ENCODE measurements around the gene C1S.
"Not testable (repeated sequence)": the region's sequence is repeated elsewhere in the genome, so short reads cannot be mapped to it uniquely, and the experiment has no call there.

The C1S gene

DNA sequence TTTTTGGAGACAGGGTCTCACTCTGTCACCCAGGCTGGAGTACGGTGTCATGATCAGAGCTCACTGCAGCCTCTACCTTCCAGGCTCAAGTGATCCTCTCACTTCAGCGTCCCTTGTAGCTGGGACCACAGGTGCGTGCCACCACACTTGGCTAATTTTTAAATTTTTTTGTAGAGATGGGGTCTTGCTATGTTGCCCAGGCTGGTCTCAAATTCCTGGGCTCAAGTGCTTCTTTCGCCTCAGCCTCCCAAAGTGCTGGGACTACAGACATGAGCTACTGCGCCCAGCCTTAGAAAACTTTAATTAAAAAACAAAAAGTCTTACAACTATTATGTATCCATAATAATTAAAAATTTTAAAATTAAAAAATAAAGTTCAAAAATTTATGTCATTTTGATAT is 46.7 kb downstream of the C1S start:
- DNase-seq = not testable (repeated sequence)

DNA sequence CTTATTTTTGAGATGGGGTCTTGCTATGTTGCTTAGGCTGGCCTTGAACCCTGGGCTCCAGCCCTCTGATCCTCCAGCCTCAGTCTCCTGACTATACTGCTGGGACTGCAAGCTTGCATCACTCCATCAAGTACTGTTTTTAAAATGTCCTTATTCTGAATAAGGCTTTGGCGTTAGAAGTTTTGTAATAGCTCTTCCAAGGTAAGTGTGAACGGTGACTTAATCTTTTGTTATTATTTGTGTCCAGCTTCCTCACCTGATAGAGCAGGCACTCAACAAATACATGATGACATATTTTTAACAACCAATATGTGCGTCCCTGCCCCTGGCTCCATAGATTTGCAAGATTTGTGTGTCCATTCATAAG is 47.1 kb downstream of the C1S start:
- no peak for DNase-seq

DNA sequence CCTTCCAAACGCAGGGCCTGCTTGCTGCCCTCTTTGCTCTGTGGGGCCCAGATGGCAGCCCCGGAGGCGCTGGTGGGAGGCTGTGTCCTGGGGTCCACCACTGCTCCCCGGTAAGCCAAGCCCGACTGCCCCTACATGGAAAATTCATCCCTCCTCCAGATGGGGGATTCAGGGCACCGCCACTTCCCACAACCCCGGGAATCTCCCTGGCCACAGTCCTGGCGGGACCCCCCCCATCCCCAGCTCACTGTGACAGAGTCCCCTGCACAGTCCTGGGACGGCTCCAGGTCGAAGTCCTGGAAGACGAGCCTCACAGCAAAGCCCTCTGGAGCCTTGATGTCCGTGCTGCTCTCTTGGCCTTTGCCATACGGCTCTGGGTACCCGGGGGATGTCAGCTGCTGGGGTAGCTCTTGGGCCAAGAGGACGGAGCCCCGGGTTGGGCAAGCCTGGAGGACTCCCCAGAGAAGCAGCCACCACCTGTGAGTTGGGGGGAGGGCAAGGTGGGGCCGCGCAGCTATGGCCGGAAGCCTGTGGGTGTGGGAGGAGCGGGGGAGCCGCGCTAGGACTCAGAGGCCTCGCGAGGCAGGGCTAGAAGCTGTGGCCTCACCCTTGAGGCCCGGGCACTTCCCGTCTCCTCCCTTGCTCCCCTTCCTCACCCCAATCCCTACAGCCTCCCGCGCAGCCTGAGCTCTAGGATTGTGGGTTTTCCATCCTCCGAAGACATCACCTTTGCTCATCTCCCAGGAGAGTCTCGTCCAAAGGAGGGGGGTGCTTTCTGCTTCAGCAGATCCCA is 47.7 kb downstream of the C1S start:
- DNase-seq = peak; percentile 69

DNA sequence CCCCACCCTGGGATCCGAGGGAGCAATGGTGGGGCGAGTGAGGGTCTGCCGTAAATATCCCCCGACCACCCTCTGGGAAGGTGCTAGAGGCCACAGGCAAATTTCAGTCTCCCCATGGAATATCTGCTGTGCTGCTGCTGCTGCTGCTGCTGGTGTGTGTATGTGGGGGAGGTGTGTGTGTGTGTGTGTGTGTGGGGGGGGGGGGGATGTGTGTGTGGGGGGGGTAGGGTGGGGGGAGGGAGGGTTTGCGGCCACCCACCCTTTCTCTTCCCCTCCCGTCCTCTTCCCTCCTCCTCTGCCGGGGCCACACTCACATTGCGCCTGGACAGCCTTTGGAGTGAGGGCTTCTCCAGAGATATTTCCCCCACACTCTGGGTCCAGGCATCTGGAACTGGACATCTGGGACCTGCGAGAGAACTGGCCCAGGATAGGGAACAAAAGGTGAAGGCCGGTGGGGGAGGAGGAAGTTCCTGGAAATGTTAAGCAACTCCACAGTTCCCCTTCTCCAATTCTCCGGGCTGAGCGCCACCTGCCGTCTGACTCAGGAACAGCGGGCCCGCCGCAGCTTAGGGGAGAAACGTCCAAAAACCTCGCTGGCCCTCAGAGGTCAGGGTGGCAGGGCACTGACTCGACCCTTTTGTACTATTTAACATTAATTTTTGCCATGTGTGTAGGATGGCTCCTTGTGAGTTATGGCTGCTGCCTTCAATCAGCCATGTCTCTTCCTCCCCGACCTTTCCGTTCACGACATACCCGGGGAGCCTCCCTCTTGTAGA is 48.5 kb downstream of the C1S start, which contains the start of gene C1RL:
TSS of gene C1RL (minus strand) at position 419 of the 776 bp plus-strand sequence. CDS start at position 385, 34 bp downstream.
- DNase-seq = peak; percentile 76

DNA sequence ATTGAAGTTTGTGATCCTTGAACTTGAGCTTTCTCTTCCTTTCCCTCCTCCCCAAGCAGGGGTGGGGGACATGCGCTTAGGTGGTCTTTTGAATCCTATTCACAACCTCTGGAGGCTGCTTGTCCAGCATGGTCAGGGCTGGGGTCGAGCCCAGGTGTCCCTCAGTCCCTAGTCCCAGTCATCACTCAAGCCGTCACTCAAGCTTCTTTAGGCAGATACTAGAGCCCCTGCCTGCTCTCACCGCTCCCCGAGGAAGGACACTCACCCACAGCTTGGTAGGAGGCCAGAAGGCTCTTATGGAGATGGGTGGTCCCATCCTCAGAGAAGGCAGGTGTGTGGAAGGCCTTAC is 49.0 kb downstream of the C1S start:
- DNase-seq = no peak

DNA sequence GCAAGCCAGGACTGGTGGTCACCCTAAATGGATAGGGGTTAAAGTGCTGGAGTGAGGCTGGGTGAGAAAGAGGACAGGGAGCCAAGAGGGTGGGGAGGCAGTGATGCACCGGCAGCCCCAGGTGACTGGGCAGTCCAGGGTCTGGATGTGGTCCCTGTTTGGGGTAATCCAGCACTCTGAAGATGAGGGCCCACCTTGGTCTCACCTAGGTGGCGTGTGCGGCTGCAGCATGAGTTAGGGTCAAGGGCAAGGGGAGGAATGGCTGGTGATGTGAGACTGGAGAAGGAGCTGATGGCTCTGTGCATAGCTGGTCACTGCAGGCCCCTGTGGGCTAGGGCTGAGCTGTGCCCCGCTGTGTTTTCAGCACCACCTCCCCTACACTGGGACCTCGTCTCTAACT is 50.1 kb downstream of the C1S start:
- no peak for DNase-seq

DNA sequence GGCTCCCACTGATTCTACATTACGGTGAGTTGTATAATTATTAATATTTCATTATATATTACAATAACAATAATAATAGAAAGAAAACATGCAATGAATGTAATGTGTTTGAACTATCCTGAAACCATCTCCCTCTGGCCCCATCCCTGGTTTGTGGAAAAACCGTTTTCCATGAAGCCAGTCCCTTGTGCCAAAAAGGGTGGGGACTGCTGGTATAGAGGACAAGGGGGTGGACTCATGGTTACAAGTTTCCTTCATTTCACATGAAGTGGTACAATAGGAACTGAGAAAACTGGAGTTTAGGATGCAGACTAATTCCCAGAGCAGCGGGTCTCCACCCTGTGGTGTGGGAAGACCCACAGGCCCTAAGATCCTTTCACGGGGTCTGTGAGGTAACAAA is 51.5 kb downstream of the C1S start:
- DNase-seq = no peak

DNA sequence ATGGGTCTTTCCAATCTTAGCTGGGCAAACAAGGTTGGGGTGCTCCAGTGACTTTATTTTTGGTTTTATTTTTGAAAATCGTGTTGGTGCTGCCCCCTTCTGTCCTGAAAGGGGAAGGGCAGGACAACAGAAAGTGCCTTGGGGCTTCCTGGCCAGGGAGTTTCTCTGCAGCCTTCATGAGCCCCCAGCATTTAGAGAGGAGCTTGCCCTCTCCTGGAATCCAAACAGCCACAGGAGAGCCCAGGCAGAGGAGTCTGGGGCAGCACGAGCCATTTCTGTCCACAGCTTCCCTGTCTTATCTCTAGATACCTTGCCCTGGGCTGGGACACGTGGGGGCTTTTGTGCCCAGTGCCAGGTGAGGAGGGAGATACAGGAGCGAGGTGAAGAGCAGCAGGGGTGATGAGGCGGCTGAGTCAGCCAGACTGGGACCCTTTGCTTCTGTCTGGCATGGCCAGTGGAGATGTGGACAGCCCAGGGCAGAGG is 52.9 kb downstream of the C1S start:
- DNase-seq = peak; percentile 28

DNA sequence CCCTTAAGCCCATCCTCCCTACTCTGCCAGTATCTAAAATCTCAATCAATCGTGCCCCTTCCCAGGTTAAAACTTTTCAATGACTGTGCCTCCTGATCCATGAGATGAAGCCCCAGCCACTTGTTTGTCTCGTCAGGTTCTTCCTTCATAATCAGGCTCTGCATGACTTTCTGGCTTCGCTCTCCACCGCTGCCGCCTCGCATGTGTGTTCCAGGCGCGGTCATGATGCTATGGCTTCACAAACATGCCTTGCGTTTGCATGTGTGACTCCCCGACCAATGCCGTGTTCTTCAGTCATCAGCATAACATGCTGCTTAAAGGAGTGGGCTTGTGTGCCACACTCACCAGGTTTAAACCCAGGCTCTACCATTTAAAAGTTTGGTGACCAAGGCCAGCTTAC is 53.5 kb downstream of the C1S start:
- DNase-seq = no peak

DNA sequence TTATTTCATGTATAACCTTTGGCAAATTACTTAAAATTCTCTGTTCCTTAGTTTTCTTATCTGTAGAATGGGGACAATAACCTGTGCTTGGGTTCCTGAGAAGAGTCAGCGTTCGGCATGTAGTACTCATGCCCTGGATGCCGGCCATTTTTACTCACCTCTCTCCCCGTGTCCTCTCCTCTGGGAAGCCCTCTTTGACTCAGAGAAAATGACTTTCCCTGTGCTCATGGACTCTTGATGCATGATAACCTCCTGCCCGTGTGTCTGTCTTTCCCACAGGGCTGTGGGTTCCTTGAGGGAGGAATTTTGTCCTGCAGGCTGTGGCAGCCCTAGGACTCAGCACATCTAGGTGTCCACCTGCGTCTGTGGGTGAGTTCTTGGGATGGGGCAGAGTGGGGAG is 54.3 kb downstream of the C1S start:
- no peak for DNase-seq

DNA sequence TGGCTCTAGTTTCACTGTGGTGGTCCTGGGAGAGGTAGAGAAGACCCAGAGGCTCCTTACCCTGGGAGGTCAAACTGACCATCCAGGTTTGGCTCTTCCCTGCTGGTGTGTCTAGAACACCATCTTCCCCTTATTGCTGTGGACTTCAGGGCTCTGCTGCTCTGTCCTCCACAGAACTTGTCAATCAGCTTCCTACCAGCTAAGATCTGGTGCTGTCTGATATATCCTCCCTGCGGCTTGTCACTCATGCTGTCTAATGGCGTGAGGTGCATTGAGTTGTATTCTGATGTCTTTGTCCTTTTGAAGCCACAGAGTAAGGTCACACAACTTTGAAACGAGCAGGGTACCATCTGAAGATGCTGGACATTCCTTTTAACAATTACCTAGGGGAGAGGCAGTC is 55.7 kb downstream of the C1S start:
- DNase-seq = no peak

DNA sequence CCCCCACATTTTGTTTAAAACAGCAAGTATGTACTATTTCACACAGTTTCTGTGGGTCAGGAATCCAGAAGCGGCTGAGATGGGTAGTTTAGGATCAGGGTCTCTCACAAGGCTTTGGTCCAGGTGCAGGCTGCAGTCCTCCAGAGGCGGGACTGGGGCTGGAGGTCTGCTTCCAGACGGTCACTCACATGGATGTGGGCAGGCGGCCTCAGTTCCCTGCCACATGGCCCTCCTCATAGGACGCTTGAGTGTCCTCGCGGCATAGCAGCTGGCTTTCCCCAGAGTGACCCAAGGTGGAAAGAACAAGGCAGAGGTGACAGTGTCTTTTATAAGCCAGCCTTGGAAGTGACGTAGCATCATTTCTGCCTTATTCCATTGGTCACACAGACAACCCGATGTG is 56.4 kb downstream of the C1S start:
- no peak for DNase-seq

DNA sequence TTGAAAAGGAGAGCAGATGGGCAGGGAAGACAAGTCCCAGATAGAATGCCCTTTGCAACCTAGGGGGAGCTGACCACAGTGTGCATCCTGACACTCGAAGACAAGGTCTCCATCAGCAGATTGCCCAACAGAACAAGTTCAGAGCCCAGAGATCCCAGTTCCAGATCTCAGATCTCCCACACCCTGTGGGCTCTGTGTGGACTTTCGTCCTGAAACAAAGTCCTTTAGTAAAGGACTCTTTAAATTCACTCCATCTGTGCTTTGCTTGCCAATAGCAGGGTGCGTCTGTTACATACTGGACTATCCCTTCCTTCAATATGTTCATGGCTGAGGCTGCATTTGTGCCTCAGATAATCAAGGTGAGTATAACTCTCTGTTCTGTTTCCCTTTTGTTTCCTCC is 57.2 kb downstream of the C1S start:
- no peak for DNase-seq

DNA sequence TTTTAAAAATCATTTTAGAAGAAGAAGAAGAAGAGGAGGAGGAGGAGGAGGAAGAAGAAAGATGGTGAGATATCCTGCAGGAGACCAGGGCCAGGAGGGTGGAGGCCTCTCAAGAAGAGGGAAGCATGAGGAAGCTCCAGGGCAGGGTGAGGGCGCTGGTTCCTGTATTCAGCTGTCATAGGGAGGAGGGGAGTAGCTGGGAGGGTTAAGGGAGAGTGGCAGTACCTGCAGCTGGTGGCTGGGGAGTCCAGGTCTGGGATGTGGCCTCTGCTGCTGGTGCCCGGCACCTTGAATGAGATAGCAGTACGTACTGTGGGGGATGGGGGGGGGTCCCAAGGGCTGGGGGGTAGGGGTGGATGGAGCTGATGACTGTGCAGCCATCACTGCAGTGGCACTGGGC is 58.4 kb downstream of the C1S start:
- DNase-seq = no peak

DNA sequence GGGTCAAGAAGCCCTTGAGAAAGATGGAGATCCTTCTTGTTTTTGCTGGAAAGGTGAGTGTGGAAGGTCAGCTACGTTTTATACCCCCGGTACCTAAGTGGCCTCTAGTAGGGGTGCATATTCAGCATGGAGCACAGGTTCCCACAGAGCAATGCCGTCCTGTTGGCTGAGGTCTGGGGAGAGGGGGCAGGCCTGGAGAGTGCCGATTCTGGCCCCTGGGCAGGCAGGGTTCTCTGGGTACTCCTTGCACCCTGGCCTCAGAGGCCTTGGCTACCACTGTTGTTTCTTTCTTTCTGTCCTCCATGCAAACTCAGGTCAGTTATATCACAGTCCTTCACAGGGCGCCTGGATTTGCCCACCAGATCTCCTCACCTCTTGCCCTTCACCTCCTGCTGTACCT is 59.6 kb downstream of the C1S start:
- no peak for DNase-seq

Measured in MV-4-11 (cell line).